Keratinocyte (primary cell): ENCODE measurements around the gene SLC43A1.

ENCODE experiments used
- CTCF ChIP-seq, 3 experiments: IDR thresholded peaks in 1 of 3; conservative IDR thresholded peaks in 1 of 3; optimal IDR thresholded peaks in 1 of 3; 2 replicates in 2 of 3; 3 replicates in 1 of 3; pipeline versions ENCODE3 to v1.5.1; 2011; ENCODE audit warnings: low read length in 3 of 3, mild to moderate bottlenecking in 3 of 3, moderate library complexity in 2 of 3, control low read depth in 1 of 3, inconsistent platforms in 1 of 3; ENCODE audit not compliant: insufficient read depth in 2 of 3; ENCODE audit errors: extremely low read depth in 1 of 3
- EZH2 ChIP-seq: IDR thresholded peaks from one replicate; pipeline ENCODE4 v1.6.1; 2012; ENCODE audit warnings: inconsistent platforms, mild to moderate bottlenecking, low read length, moderate library complexity

- TF ChIP-seq CTCF (optimal IDR thresholded peaks at IDR 0.05 in 1 of 3, IDR thresholded peaks at IDR 0.05 in 1 of 3, conservative IDR thresholded peaks at IDR 0.05 in 1 of 3; ENCODE audit: extremely low read depth in 1 of 3, insufficient read depth in 2 of 3, low read length in 3 of 3) (no peak), EZH2 (no peak)
These were observed 550 bp upstream of the SLC43A1 start for GRCh38 chr11:57516061-57516443.
